ENCODE results near the gene XNDC1N.

DNA sequence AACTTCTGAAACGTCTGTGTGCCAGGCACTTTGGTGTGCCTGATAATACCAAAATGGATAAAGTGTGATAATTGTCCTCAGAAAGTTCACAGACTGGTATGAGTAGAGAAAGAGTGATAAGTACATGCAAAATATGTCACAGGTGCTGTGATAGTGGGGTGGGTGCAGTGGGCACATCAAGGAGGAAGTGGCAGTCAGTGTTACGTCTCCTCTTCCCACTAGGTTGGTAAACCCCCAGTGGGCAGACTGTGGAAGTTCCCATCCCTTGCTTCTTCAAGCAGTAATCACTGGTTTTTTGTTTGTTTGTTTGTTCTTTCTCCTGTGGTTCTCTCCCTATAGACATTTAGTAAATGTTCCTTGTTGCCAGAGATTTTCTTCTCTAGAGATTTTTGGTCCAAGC is 5.8 kb upstream of the XNDC1N start:
- TF ChIP-seq, protein P1, sequence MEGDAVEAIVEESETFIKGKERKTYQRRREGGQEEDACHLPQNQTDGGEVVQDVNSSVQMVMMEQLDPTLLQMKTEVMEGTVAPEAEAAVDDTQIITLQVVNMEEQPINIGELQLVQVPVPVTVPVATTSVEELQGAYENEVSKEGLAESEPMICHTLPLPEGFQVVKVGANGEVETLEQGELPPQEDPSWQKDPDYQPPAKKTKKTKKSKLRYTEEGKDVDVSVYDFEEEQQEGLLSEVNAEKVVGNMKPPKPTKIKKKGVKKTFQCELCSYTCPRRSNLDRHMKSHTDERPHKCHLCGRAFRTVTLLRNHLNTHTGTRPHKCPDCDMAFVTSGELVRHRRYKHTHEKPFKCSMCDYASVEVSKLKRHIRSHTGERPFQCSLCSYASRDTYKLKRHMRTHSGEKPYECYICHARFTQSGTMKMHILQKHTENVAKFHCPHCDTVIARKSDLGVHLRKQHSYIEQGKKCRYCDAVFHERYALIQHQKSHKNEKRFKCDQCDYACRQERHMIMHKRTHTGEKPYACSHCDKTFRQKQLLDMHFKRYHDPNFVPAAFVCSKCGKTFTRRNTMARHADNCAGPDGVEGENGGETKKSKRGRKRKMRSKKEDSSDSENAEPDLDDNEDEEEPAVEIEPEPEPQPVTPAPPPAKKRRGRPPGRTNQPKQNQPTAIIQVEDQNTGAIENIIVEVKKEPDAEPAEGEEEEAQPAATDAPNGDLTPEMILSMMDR (IDR thresholded peaks at IDR 0.05) = no peak
- no peak for TF ChIP-seq EZH2 (IDR thresholded peaks at IDR 0.05)

Data from neural progenitor cell (in vitro differentiated cells).